HL-60/S4 (cell line): ENCODE measurements around the gene PCCA.
"Not testable (repeated sequence)": the region's sequence is repeated elsewhere in the genome, so short reads cannot be mapped to it uniquely, and the experiment has no call there.

Source experiments
- in situ Hi-C: fragments of 300-500 bp; cut with MboI; formaldehyde crosslinking; loops from 2 replicates; pipeline ENCODE4 v1.14.3; 2022; ENCODE audit warnings: low sequenced_read_pairs

PCCA gene

GRCh38 chr13:100184095-100184494, 95.2 kb downstream of the PCCA start:
- in situ Hi-C loops, result no loop called here

- in situ Hi-C loops, result no loop called here
Observed at GRCh38 chr13:100195568-100195967, 106.7 kb downstream of the PCCA start.

- in situ Hi-C loops, result no loop called here
Observed at GRCh38 chr13:100196375-100196774, 107.5 kb downstream of the PCCA start.

- in situ Hi-C loops, result no loop called here
Observed at GRCh38 chr13:100197116-100197515, 108.2 kb downstream of the PCCA start.

- in situ Hi-C loops, result no loop called here
Observed at GRCh38 chr13:100197591-100198365, 108.9 kb downstream of the PCCA start.

GRCh38 chr13:100203696-100204367, 114.9 kb downstream of the PCCA start:
- in situ Hi-C loops, result no loop called here

GRCh38 chr13:100208002-100208401, 119.1 kb downstream of the PCCA start:
- in situ Hi-C loops, result no loop called here

- in situ Hi-C loops, result no loop called here
Observed at GRCh38 chr13:100208626-100209025, 119.7 kb downstream of the PCCA start.

- in situ Hi-C loops, result no loop called here
Observed at GRCh38 chr13:100209857-100210825, 121.2 kb downstream of the PCCA start.

GRCh38 chr13:100211016-100211710, 122.3 kb downstream of the PCCA start:
- in situ Hi-C loops, result no loop called here

GRCh38 chr13:100212904-100213553, 124.1 kb downstream of the PCCA start:
- in situ Hi-C loops, result no loop called here

GRCh38 chr13:100213576-100213975, 124.7 kb downstream of the PCCA start:
- in situ Hi-C loops, result no loop called here

GRCh38 chr13:100214886-100215285, 126.0 kb downstream of the PCCA start:
- in situ Hi-C loops, result no loop called here

- in situ Hi-C loops, result no loop called here
Observed at GRCh38 chr13:100221166-100221565, 132.3 kb downstream of the PCCA start.

GRCh38 chr13:100223966-100224530, 135.2 kb downstream of the PCCA start:
- in situ Hi-C loops, result not testable (repeated sequence)

GRCh38 chr13:100229603-100230002, 140.7 kb downstream of the PCCA start:
- in situ Hi-C loops, result loop anchor here (10.0 kb wide), 1 partner anchor 305 kb away; no protein-coding TSS in a partner anchor

GRCh38 chr13:100230769-100231149, 141.9 kb downstream of the PCCA start:
- in situ Hi-C loops, result loop anchor here (10.0 kb wide), 1 partner anchor 306 kb away; no protein-coding TSS in a partner anchor

- in situ Hi-C loops, result loop anchor here (10.0 kb wide), 1 partner anchor 306 kb away; no protein-coding TSS in a partner anchor
Observed at GRCh38 chr13:100231176-100231575, 142.3 kb downstream of the PCCA start.

- in situ Hi-C loops, result loop anchor here (10.0 kb wide), 1 partner anchor 309 kb away; no protein-coding TSS in a partner anchor
Observed at GRCh38 chr13:100234006-100234405, 145.1 kb downstream of the PCCA start.
